BJ (cell line): ENCODE results near the gene FETUB. TPM values are rescaled to one million over a fixed set of nuclear protein-coding genes. Genes with fewer than 3 reads are reported as not detected.
"Not testable (repeated sequence)": the region's sequence is repeated elsewhere in the genome, so short reads cannot be mapped to it uniquely, and the experiment has no call there.

ENCODE experiments used
- CTCF ChIA-PET: fragments of 350-600 bp; formaldehyde crosslinking; extraction: SDS; loops from one replicate; lab custom pipeline; 2021; ENCODE audit warnings: antibody characterized with exemption, inconsistent platforms; lab: Yijun Ruan, JAX
- POLR2A ChIA-PET: fragments of 300-600 bp; sonication (Branson Sonifier 250); formaldehyde crosslinking; extraction: SDS; loops from one replicate; lab custom pipeline; 2021; ENCODE audit warnings: antibody characterized with exemption; lab: Charles Lee
- DNase-seq: peaks from one replicate; pipeline ENCODE4 v3.0.0-alpha.2; 2011; ENCODE audit warnings: low read depth
- H3K27me3 ChIP-seq: 2 replicates; pipeline ENCODE4 v1.6.0; 2011; ENCODE audit warnings: low read length; ENCODE audit not compliant: control insufficient read depth, insufficient read depth
- H3K36me3 ChIP-seq: 2 replicates; pipeline ENCODE4 v1.5.1; 2011; ENCODE audit warnings: low read length; ENCODE audit not compliant: control insufficient read depth, insufficient read depth
- H3K4me3 ChIP-seq: 2 replicates; pipeline ENCODE4 v1.5.1; 2011; ENCODE audit warnings: low read depth, mild to moderate bottlenecking, control low read depth, low read length
- CTCF ChIP-seq: IDR thresholded peaks from 2 replicates; pipeline ENCODE4 v1.5.1; 2011; ENCODE audit warnings: low read depth, mild to moderate bottlenecking, control low read depth, inconsistent platforms, low read length, moderate library complexity; ENCODE audit not compliant: insufficient read depth
- polyA plus RNA-seq: library from polyadenylated mRNA; depleted of rRNA; stranded (reverse); fragments of >200 nt; gene quantifications from 2 replicates; pipeline ENCODE4 v1.2.3, GENCODE V29; 2011; rRNA removed
- small RNA-seq: library from RNA; depleted of rRNA; stranded (forward); fragments of <200 nt; gene quantifications from one replicate; pipeline ENCODE3, GENCODE V24; 2012; ENCODE audit warnings: low replicate concordance, low read depth; ENCODE audit not compliant: insufficient read length

Gene FETUB
- polyA plus RNA-seq, 1 experiment = not detected

GRCh38 chr3:186700267-186700666, 60.1 kb downstream of the FETUB start:
- CTCF ChIA-PET = no interaction called here
- Histone ChIP-seq H3K4me3 (no peak overlapping the region), H3K36me3 (no peaks in the 10 kb centered on the region), H3K27me3 (0 out of 2 replicates have a peak, but pooled peaks cover 1% of the 10 kb centered on the region)
- TF ChIP-seq CTCF = no peak
- DNase-seq = no peak
- POLR2A ChIA-PET = no interaction called here

GRCh38 chr3:186702451-186702850, 62.3 kb downstream of the FETUB start:
- POLR2A ChIA-PET, DNase-seq, CTCF ChIA-PET, H3K36me3 ChIP-seq, H3K27me3 ChIP-seq, H3K4me3 ChIP-seq: not testable (repeated sequence)

Small RNA genes within 50 kb of the gene (small RNA-seq; reads per million reads assigned to genes)
- gene RF00017 = not detected

Other genes with a start within 250 kb of the FETUB start
- 1.9 and 2.0 TPM in 2 replicates for gene CRYGS, start 96.0 kb upstream of the FETUB start, polyA plus RNA-seq
- 8.3 and 13.2 TPM in 2 replicates for gene TBCCD1, start 73.1 kb upstream of the FETUB start, polyA plus RNA-seq
- gene DNAJB11, start 69.7 kb upstream of the FETUB start, polyA plus RNA-seq = 26.2 and 47.7 TPM in 2 replicates
- not detected in 2 replicates for gene AHSG, start 27.3 kb upstream of the FETUB start, polyA plus RNA-seq
- not detected in 2 replicates for gene HRG, start 25.6 kb downstream of the FETUB start, polyA plus RNA-seq
- gene KNG1, start 77.0 kb downstream of the FETUB start, polyA plus RNA-seq = not detected in 2 replicates
- 210 and 511 TPM in 2 replicates for gene EIF4A2, start 143.2 kb downstream of the FETUB start, polyA plus RNA-seq
- gene RFC4, start 166.1 kb downstream of the FETUB start, polyA plus RNA-seq = 6.9 and 8.5 TPM in 2 replicates
- gene ADIPOQ, start 202.3 kb downstream of the FETUB start, polyA plus RNA-seq = not detected in 2 replicates